ENCODE data around the gene PLB1.

GRCh38 chr2:28469304-28469703, 26.6 kb upstream of the PLB1 start:
- TF ChIP-seq CTCF (IDR thresholded peaks at IDR 0.05) (no peak), POLR2A (IDR thresholded peaks at IDR 0.05) (no peak)

Data from adrenal gland (tissue), 5 donors.